GM19467 (cell line): ENCODE results near the gene LBP.
"Not testable (repeated sequence)": the region's sequence is repeated elsewhere in the genome, so short reads cannot be mapped to it uniquely, and the experiment has no call there.

Experiments
- ATAC-seq: cut with Tn5 transposase; IDR thresholded peaks from one replicate; pipeline ENCODE4 v1.9.1; 2021; ENCODE audit warnings: mild to moderate bottlenecking, moderate library complexity; ENCODE audit not compliant: unreplicated experiment

Gene LBP

DNA sequence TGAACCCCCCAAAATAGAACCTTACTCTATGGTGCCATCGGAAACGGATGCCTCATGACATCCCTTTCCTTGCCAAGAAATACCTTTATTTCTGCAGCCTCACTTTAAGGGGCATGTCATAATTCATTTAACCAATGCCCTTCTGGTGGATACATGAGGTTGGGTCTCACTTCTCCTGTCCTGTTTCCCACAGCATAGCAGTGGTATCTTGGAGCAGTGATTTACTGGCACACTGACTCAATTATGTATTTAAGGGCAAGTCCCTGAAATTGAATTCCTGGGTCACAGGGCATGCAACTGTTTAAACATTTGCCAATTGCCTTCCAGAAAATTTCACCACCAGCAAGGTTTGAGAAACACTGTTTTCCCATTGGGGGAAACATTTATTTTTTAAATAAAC, 639 bp upstream of the LBP start:
- no peak for ATAC-seq

DNA sequence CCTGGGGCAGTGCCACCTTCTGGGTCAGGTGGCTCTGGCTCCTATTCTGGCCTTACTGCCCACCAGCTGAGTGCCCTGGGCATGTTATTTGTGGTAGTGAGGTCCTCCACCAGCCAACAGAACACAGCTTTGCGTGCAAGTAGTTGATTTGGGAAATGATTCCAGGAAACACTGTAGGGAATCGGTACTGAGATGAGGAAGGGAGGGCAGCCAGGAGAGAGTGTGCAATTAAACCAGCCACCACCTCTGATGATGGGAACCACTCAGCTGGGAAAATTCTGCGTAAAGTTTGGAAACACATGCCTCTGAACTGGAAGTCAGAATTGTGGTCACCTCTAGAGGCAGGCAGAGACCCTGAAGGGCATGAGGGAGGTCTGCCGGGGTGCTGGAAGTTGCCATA, 459 bp downstream of the LBP start:
- ATAC-seq, result no peak

DNA sequence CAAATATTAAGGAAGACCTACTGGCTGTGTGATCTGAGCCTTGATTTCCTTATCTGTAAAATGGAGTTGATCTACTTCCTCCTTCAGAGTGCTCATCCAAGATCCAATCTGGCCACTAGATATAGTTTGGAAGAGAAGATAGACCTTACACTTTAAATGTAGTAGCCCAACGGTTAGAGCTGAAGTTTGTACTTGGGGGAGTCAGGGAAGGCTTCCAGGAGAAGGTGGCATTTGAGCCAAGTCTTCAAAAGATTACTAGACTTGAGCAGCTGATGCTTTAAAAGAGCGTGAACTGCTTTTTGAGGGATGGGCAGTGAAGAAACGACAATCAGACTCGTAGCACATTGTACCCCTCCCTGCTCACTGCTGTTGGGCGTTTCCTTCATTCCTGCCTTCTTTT, 3.6 kb downstream of the LBP start:
- ATAC-seq, result no peak

DNA sequence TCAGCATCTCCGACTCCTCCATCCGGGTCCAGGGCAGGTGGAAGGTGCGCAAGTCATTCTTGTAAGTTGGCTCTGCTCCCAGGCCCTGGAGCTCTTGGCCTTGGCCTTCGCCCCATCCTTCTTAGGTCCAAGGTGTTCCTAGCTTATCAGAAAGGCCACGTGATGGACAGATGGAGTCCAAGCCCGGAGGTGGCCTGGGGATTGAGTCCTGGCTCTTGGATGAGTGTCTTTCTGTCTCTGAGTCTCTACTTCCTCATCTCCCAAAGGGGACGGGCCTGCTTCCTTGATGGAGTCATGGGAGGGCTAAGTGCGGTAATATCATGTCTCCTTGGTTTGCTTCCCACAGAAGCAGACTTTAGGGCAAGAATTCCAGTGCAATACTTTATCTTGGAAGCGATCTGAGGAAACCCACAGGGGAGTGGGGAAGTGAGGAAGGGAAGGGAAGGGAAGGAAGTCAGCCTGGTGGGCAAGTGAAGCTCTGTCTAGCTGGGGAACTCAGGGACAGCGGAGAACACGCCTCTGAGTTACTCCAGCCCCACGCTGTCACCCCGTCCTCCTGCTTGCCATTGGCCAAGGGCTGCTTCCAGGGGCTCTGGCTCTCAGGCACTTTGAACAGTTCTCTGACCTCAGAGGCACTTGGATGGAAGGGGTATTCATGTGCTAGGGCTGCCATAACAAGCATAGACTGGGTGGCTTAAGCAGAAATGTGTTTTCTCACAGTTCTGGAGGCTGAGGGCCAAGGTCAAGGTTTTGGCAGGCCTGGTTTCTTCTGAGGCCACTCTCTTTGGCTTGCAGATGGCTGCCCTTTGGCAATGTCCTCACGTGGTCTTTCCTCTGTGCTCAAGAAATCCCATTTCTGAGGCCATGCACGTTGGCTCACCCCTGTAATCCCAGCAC, 4.8 kb downstream of the LBP start:
- no peak for ATAC-seq

DNA sequence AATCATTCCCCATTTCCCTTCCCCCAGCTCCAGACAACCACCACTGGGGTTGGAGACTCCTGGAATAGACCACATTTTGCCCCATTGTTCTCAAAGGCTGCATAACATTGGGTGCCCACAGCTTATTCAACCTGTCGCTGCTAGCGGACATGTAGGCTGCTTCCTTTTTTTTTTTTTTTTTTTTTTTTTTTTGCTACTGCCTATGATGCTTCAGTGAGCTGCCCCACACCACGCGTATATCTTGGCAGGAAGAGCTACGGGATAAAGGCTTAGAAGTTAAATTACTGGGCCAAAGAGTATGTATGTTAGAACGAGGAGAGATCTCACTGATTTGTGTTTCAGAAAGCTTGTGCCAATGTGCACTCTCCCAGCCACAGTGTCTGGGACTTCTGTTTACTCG, 7.0 kb downstream of the LBP start:
- no peak for ATAC-seq

DNA sequence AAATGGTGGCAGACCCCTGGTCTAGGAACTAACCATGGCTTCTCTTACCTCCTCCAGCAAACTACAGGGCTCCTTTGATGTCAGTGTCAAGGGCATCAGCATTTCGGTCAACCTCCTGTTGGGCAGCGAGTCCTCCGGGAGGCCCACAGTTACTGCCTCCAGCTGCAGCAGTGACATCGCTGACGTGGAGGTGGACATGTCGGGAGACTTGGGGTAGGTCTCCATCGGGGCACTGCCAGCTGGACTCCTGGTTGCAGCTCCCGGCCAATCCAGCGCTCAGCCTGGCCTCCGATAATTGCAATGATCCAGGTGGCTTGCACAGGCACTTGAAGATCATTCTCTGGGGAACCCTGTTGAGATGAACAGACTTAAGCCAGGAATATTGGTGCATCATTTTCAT, 7.9 kb downstream of the LBP start:
- ATAC-seq, result no peak

DNA sequence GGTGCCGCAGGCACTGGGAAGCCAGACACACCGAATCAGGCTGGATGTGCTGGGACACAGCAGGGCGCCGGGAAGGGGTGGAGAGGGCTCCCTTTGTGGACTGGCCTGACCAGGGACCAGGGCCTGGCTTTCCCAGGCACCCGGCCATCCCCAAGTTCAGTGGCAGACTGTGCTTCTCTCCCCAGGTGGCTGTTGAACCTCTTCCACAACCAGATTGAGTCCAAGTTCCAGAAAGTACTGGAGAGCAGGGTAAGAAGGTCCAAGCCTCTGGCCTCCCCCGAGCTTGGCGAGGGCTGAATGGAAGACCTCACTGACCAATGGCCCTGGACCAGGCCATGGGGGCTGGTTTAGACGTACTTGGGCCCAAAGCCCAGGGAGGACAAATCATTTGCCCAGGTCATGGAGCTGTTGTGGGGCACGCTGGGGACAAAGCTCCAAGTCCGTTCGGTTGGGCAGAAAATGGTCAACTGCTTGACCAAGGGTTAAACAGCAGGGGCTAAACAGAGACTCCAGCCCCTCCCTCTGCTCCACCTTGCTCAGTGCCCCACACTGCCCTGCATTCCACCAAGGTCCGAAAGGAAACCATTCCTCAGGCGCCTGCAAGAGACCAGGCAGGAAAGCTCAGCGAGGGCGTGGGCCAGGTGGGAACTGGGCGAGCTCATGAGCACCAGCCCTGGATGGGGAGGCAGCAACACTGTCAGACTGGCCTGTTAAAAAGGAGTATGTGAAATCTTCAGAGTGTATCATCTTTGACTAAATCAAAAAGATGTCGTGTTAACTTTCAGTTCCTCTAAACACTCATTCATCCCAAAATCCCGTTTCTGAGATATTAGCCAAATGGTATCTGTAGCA, 9.1 kb downstream of the LBP start:
- no peak for ATAC-seq

DNA sequence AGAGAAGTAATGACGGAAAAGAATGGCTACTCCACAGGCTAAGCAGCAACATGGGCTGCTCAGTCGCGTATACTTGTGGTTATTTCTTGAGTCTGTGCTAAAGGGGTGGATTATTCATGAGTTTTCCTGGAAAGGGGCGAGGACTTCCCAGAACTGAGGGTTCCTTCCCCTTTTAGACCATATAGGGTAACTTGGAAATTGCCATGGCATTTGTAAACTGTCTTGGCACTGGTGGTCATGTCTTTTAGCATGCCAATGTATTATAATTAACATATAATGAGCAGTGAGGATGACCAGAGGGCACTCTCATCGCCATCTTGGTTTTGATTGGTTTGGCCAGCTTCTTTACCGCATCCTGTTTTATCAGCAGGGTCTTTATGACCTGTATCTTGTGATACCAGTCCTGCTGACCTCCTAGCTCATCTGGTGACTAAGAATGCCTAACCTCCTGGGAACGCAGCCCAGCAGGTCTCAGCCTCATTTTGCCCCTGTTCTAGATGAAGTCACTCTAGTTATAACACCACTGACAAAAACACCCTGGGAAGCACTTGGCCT, 11.4 kb downstream of the LBP start:
- ATAC-seq, result no peak

DNA sequence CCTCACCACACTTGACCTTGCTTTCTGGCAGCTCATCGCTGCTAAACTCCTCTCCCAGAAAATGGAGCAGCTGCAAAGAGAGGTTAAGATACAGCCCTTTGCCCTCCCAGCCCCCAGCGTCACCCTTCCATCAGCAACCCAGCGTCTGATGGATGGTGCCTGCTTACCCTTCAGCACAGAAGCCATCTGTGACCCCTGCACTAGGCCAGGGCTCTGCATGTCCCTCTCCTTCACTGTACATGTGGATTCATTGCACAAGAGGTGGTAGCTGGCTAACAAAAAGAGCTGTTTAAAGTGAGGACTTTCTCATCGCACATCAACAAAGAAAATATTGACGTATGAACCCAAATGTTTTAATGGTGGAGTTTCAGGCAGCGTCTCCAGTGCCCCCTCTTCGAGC, 12.3 kb downstream of the LBP start:
- no peak for ATAC-seq

DNA sequence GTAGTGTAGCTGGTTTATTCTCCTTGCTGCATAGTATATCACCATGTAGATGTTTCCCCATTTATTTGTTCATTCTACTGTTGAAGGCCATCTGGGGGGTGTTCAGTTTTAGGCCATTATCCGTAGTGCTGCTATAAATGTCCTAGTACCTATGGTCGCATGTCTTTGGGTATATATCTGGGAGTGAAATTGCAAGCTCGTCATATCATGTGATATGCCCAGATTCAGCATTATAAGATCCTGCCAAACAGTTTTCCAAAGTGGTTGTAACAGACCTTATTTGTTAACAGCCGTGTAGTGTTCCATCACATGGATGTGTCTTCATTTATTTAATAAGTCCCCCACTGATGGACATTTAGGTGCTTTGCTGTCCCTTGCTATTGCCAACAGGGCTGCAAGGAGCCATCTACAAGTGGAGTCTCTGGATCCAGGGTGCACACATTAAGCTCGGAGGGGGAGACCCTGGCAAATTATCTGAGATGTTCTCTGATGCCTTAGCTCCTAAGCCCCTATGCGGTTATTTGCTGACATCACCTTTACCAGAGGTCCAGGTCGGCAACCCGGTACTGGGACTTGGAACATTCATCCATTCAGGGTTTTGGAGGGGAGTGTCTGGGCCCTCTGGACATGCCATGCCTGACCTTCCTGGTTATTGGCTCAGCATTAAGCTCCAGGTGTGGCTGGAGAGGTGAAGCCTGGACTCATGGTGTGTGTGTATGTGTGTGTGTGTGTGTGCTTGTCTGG, 16.9 kb downstream of the LBP start:
- no peak for ATAC-seq

DNA sequence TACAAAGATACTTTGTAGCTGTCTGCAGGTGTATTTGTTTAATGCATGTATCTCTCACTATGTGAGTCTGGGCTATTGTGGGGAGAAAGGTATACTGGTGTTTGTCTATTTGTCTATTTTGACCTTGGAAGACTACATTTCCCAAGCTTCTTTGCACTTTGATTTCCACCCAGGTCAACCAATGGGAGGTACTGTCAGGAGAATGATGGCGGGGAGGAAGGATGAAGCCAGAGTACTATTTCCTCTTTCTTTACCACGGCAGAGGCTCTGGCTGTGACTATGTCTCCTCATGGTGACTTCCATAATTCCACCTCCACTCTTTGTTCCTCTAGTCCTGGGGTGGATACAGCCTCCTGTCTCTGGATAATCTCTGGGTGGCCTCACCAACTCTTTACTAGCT, 23.1 kb downstream of the LBP start:
- ATAC-seq, result no peak

DNA sequence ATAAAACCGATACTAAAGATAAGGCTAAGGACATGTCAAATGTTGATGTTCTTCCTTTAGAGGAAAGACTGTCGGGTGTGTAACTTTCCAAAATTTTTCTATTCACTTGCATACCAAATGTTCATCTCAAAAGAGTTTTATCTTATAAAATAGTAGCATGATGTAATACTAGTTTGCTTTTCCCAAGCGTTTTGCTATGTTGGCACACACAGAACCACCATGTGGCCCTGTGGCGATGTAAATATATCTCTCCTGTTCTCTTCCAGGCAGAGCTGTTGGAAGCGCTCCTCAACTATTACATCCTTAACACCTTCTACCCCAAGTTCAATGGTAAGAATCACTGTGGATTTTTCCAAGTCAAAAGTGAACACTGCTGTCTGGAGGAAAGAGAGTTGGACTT, 26.5 kb downstream of the LBP start:
- no peak for ATAC-seq

DNA sequence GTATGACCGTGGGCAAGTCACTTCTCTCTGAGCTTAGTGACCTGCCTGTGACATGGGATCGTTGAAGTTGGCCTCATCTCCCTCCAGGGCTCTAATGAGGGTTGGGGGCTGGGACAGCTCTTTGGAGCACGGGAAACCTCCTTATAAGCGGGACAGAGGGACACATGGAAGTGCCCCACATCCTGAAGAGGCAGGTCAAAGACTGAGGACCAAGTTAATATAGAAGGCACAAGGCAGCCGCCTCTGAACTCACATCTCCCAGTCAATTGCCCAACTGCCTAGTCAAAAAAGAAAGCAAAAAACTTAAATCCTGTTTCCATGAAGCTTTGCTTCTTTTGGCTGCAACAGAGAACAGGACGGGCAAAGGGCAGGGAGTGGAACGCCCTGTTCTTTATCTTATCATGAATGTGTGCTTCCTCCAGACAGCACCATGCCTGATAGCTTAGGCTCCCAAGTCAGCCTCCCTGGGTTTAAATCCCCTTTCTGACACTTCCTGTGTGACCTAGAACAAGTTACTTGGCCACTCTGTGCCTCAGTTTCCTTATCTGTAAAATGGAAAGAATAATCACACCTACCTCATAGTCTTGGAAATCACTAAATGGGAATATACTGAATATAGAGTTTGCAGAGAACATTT, 27.1 kb downstream of the LBP start:
- ATAC-seq, result no peak

DNA sequence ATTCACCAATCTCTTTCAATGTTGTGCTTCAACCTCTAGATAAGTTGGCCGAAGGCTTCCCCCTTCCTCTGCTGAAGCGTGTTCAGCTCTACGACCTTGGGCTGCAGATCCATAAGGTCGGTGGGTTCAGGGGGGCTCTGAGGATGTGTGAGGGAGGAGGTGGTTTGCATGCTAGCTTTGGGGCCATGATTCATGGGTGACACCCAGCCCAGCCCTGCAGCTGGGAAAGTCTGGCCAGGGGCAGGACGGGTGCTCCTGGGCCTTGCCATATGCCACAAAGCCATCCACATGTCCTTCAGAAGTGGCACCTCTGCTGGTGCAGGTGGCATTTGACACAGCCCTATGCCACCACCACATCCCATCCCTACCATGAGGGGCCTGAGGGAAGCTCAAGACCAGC, 27.6 kb downstream of the LBP start:
- ATAC-seq, result no peak

DNA sequence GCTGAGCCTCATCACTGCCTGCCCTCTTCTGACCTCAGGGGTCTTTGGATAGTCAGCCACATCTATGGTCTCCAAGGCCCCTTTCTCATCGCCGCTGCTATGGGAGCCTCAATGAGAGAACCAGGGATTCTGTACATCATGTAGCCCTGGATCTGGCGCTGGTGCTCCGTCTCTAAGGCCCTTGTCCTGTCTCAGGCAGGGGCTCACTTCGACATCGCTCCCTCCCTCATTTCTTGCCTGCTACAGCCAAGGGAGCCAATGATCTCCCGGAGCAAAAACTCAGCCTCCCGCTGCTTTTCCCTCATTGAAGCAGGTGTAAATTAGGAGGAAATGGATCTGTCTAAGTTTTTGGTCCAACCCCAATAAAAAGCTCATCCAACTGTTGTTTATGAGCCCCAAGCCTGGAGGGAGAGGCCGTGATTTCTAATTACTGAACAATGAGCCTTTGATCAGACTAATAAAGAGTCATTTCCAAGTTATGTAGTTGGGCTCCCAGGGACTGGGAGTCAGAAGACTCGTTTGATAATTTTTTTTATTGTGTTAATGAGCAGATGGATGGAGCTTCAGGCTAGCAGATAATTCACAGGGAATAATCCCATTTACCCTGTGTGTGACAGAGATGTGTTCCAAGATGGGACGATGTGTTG, 30.9 kb downstream of the LBP start:
- no peak for ATAC-seq

DNA sequence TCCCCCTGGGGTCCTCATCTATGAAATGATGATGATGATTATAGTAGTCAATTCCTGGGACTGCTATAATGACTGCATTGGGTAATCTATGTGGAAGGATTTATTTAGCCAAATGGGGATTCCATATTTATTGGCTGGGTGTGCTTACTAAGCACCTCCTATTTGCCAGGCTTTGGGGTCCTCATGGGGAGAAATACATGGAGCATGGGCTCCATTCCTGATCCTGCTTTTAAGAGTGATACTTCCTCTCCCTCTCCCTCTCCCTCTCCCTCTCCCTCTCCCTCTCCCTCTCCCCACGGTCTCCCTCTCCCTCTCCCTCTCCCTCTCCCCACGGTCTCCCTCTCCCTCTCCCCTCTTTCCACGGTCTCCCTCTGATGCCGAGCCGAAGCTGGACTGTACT, 31.6 kb downstream of the LBP start:
- ATAC-seq, result not testable (repeated sequence)

DNA sequence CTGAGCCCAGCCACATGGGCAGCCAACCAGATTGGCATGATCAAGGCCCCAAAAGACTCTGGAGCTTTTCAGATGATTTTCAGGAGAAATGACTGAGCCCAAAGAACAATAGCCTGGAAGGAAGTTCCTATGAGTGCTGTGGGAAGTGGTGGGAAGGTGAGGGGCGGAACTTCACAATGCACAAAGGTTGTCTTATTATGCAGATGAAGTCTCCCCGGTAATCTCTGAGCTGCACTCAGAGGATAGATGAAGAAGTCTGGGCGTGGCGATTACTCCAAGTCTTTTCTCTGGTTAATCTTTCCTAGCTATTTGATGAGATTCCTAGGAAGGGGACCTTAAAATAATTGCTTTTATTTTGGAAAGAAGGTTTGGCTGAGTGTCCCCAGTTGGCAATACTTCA, 36.9 kb downstream of the LBP start:
- ATAC-seq, result no peak

DNA sequence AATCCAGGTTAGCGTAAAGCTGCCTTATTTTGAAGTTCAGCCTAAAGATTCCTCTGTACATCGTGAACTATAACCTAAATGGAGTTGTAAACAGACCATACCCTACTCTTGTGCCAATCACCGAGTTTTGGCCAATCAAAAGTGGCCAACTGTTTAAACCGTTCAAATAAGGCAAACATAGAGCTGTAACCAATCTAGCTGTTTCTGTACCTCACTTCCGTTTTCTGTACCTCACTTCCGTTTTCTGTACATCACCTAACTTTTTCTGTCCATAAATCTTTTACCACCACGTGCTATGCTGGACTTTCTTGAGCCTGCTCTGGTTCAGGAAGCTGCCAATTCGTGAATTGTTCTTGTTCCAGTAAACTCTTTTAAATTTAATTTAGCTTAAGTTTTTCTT, 39.7 kb downstream of the LBP start:
- ATAC-seq, result no peak

DNA sequence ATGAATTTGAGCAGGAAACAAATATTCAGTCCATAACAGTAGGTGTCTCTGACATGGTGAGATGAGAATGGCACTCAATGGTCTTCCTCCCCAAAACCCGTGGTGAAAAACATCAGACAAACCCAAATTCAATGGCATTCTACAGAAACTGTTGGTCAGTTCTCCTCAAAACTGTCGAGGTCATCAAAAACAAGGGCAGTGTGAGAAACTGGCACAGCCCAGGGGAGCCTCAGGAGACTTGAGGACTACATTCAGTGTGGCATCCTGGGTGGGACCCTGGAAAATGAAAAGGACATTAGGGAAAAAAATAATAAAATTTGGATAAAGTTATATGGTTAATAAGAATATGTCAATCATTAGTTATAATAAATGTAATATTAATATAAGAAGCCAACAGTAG, 40.6 kb downstream of the LBP start:
- ATAC-seq, result no peak

DNA sequence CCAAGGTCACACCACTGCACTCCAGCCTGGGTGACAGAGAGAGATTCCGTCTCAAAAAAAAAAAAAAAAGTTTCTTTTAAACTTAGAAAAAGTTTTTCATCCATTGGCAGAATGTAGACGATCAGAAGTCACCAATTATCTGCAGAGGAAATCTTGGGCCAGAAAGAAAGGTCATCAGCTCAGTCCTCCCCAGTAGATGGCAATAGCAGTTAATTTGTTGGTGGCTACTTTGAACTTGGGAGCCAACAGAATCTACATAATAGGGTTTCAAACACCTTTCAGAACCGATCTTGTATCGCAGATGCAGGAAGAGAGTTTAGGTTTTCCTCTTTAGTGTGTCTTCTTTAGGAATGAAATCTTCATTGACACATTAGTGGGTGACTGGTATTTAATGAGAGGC, 41.7 kb downstream of the LBP start:
- ATAC-seq, result no peak
